ENCODE results near the gene ICE1.
"Not testable (repeated sequence)": the region's sequence is repeated elsewhere in the genome, so short reads cannot be mapped to it uniquely, and the experiment has no call there.

The ICE1 gene

GRCh38 chr5:5421961-5422818, at the start of gene ICE1:
ICE1 (plus strand) TSS chr5:5422677; CDS start chr5:5422916, 239 bp downstream.
- DNase-seq (ENCODE audit: low read depth in 3 of 3), result peak; percentile 81 to 92 (median 87)

GRCh38 chr5:5372930-5373329, 49.5 kb upstream of the ICE1 start:
- no peak for DNase-seq (ENCODE audit: low read depth in 3 of 3)

- DNase-seq (ENCODE audit: low read depth in 3 of 3), result no peak
Observed at GRCh38 chr5:5373351-5373989, 49.0 kb upstream of the ICE1 start.

- no peak for DNase-seq (ENCODE audit: low read depth in 3 of 3)
Observed at GRCh38 chr5:5374009-5374715, 48.3 kb upstream of the ICE1 start.

GRCh38 chr5:5377780-5378179, 44.7 kb upstream of the ICE1 start:
- no peak for DNase-seq (ENCODE audit: low read depth in 3 of 3)

GRCh38 chr5:5378531-5378930, 43.9 kb upstream of the ICE1 start:
- DNase-seq (ENCODE audit: low read depth in 3 of 3), result no peak

- no peak for DNase-seq (ENCODE audit: low read depth in 3 of 3)
Observed at GRCh38 chr5:5380298-5380697, 42.2 kb upstream of the ICE1 start.

GRCh38 chr5:5381310-5381913, 41.1 kb upstream of the ICE1 start:
- no peak for DNase-seq (ENCODE audit: low read depth in 3 of 3)

GRCh38 chr5:5383461-5383860, 39.0 kb upstream of the ICE1 start:
- no peak for DNase-seq (ENCODE audit: low read depth in 3 of 3)

- no peak for DNase-seq (ENCODE audit: low read depth in 3 of 3)
Observed at GRCh38 chr5:5384660-5385330, 37.7 kb upstream of the ICE1 start.

- DNase-seq (ENCODE audit: low read depth in 3 of 3), result no peak
Observed at GRCh38 chr5:5385331-5385662, 37.2 kb upstream of the ICE1 start.

GRCh38 chr5:5386329-5386728, 36.1 kb upstream of the ICE1 start:
- no peak for DNase-seq (ENCODE audit: low read depth in 3 of 3)

- DNase-seq (ENCODE audit: low read depth in 3 of 3), result no peak
Observed at GRCh38 chr5:5387192-5387591, 35.3 kb upstream of the ICE1 start.

GRCh38 chr5:5387777-5388176, 34.7 kb upstream of the ICE1 start:
- DNase-seq (ENCODE audit: low read depth in 3 of 3), result no peak

GRCh38 chr5:5390121-5390869, 32.2 kb upstream of the ICE1 start:
- DNase-seq (ENCODE audit: low read depth in 3 of 3), result not testable (repeated sequence)

GRCh38 chr5:5392504-5392903, 30.0 kb upstream of the ICE1 start:
- DNase-seq (ENCODE audit: low read depth in 3 of 3), result not testable (repeated sequence)

- not testable (repeated sequence) for DNase-seq (ENCODE audit: low read depth in 3 of 3)
Observed at GRCh38 chr5:5394384-5394986, 28.0 kb upstream of the ICE1 start.

- DNase-seq (ENCODE audit: low read depth in 3 of 3), result not testable (repeated sequence)
Observed at GRCh38 chr5:5395093-5395492, 27.4 kb upstream of the ICE1 start.

- DNase-seq (ENCODE audit: low read depth in 3 of 3), result no peak
Observed at GRCh38 chr5:5398071-5398470, 24.4 kb upstream of the ICE1 start.

GRCh38 chr5:5401095-5401494, 21.4 kb upstream of the ICE1 start:
- DNase-seq (ENCODE audit: low read depth in 3 of 3), result no peak

GRCh38 chr5:5403741-5404140, 18.7 kb upstream of the ICE1 start:
- no peak for DNase-seq (ENCODE audit: low read depth in 3 of 3)
